IMR-90 (cell line): Measurements from ENCODE around the gene EFEMP2. TPM values are rescaled to one million over a fixed set of nuclear protein-coding genes. Genes with fewer than 3 reads are reported as not detected.

Experiments used
- ATAC-seq: fragments of 200-7000 bp; cut with Tn5 transposase; 2 replicates; pipeline ENCODE4 v1.9.1; 2020; ENCODE audit warnings: low read depth, mild to moderate bottlenecking, moderate library complexity
- BruUV-seq: library from RNA; stranded (reverse); fragments of 400-500 nt; replicated peaks from 2 replicates; lab custom pipeline; 2021; lab: Mats Ljungman, UMichigan
- CTCF ChIA-PET: fragments of 300-600 bp; formaldehyde crosslinking; extraction: SDS; loops from one replicate; lab custom pipeline; 2021; ENCODE audit warnings: antibody characterized with exemption; lab: Yijun Ruan, JAX
- POLR2A ChIA-PET: fragments of 300-600 bp; sonication (Branson Sonifier 250); formaldehyde crosslinking; loops from one replicate; lab custom pipeline; 2022; ENCODE audit warnings: antibody characterized with exemption; ENCODE audit not compliant: unreplicated experiment; lab: Charles Lee
- DNase-seq: peaks from one replicate; pipeline ENCODE4 v3.0.0; 2013
- H2AFZ ChIP-seq: replicated peaks from 2 replicates; pipeline ENCODE3; 2013; ENCODE audit warnings: low read length, mild to moderate bottlenecking; ENCODE audit not compliant: poor library complexity
- H2AK5ac ChIP-seq: 2 replicates; pipeline ENCODE4 v1.6.1; 2013; ENCODE audit warnings: low read depth, low read length, inconsistent platforms
- H2AK9ac ChIP-seq: replicated peaks from 2 replicates; pipeline ENCODE3; 2013; ENCODE audit warnings: mild to moderate bottlenecking, low read depth, low read length, moderate library complexity; ENCODE audit not compliant: poor library complexity
- H2BK120ac ChIP-seq: 2 replicates; pipeline ENCODE4 v1.6.1; 2013; ENCODE audit warnings: low read depth, low read length, inconsistent platforms
- H2BK15ac ChIP-seq: 3 replicates; pipeline ENCODE4 v1.6.1; 2013; ENCODE audit warnings: low read depth, low read length, inconsistent platforms
- H2BK20ac ChIP-seq: 2 replicates; pipeline ENCODE4 v1.6.1; 2013; ENCODE audit warnings: low read depth, mild to moderate bottlenecking, inconsistent platforms, low read length, moderate library complexity
- H2BK5ac ChIP-seq: 2 replicates; pipeline ENCODE4 v1.6.1; 2013; ENCODE audit warnings: mild to moderate bottlenecking, low read depth, low read length, inconsistent platforms; ENCODE audit not compliant: poor library complexity, severe bottlenecking
- H3K14ac ChIP-seq: replicated peaks from 2 replicates; pipeline ENCODE4 v1.6.1; 2013; ENCODE audit warnings: low read depth, low read length, inconsistent platforms
- H3K18ac ChIP-seq: 2 replicates; pipeline ENCODE4 v1.6.1; 2013; ENCODE audit warnings: low read depth, low read length, control low read depth
- H3K23ac ChIP-seq: 2 replicates; pipeline ENCODE4 v1.6.1; 2013; ENCODE audit warnings: low read depth, low read length, inconsistent platforms
- H3K27ac ChIP-seq: 2 replicates; pipeline ENCODE4 v1.5.1; 2013; ENCODE audit warnings: mild to moderate bottlenecking, control low read depth, low read length; ENCODE audit not compliant: insufficient read depth
- H3K27me3 ChIP-seq: 2 replicates; pipeline ENCODE4 v1.6.1; 2013; ENCODE audit warnings: low read length; ENCODE audit not compliant: control insufficient read depth, insufficient read depth
- H3K36me3 ChIP-seq: 2 replicates; pipeline ENCODE4 v1.6.1; 2013; ENCODE audit warnings: low read length, mixed read lengths; ENCODE audit not compliant: control insufficient read depth, insufficient read depth
- H3K4ac ChIP-seq: 2 replicates; pipeline ENCODE4 v1.6.1; 2013; ENCODE audit warnings: low read depth, low read length, inconsistent platforms
- H3K4me1 ChIP-seq: 2 replicates; pipeline ENCODE4 v1.6.1; 2013; ENCODE audit warnings: low read length, mixed read lengths; ENCODE audit not compliant: control insufficient read depth, insufficient read depth
- H3K4me2 ChIP-seq: 2 replicates; pipeline ENCODE4 v1.6.1; 2013; ENCODE audit warnings: low read depth, mild to moderate bottlenecking, control low read depth, low read length, moderate library complexity
- H3K4me3 ChIP-seq: 2 replicates; pipeline ENCODE4 v1.5.1; 2013; ENCODE audit warnings: low read depth, mild to moderate bottlenecking, control low read depth, low read length, moderate library complexity; ENCODE audit not compliant: insufficient read depth
- H3K56ac ChIP-seq: 2 replicates; pipeline ENCODE4 v1.6.1; 2013; ENCODE audit warnings: low read length, inconsistent platforms; ENCODE audit not compliant: insufficient read depth; ENCODE audit errors: extremely low read depth
- H3K79me1 ChIP-seq, 2 experiments: 2 replicates each; pipeline ENCODE4 v1.6.1; 2013; ENCODE audit warnings: low read length in 2 of 2, inconsistent platforms in 1 of 2, low read depth in 1 of 2
- H3K9ac ChIP-seq: 2 replicates; pipeline ENCODE4 v1.6.1; 2013; ENCODE audit warnings: low read depth, low read length, control low read depth
- H3K9me1 ChIP-seq: 2 replicates; pipeline ENCODE4 v1.6.1; 2013; ENCODE audit warnings: low read length, inconsistent platforms; ENCODE audit not compliant: insufficient read depth
- H3K9me3 ChIP-seq: 2 replicates; pipeline ENCODE4 v1.6.1; 2013; ENCODE audit warnings: low read length; ENCODE audit not compliant: control insufficient read depth, insufficient read depth
- H4K20me1 ChIP-seq: 2 replicates; pipeline ENCODE4 v1.6.1; 2013; ENCODE audit warnings: low read length, inconsistent platforms; ENCODE audit not compliant: insufficient read depth
- H4K5ac ChIP-seq: 2 replicates; pipeline ENCODE4 v1.6.1; 2013; ENCODE audit warnings: mild to moderate bottlenecking, low read depth, low read length, control low read depth
- H4K8ac ChIP-seq, 2 experiments: 2 replicates each; pipeline ENCODE4 v1.6.1; 2013; ENCODE audit warnings: low read depth in 2 of 2, low read length in 2 of 2, control low read depth in 1 of 2, inconsistent platforms in 1 of 2
- H4K91ac ChIP-seq: 2 replicates; pipeline ENCODE4 v1.6.1; 2013; ENCODE audit warnings: low read depth, low read length, inconsistent platforms; ENCODE audit not compliant: insufficient read depth
- BHLHE40 ChIP-seq: fragments of 150-350 bp; IDR thresholded peaks from 2 replicates; pipeline ENCODE4 v1.6.1; 2016; ENCODE audit warnings: mild to moderate bottlenecking, low read depth, low read length
- CHD1 ChIP-seq: IDR thresholded peaks from 2 replicates; pipeline ENCODE4 v1.6.1; 2012; ENCODE audit warnings: low read depth, low read length, improper control_type of control experiment
- CTCF ChIP-seq: conservative IDR thresholded peaks from 2 replicates; pipeline ENCODE4 v1.5.1; 2012; ENCODE audit warnings: mild to moderate bottlenecking, low read depth, low read length, improper control_type of control experiment
- FOS ChIP-seq: fragments of 150-350 bp; IDR thresholded peaks from 2 replicates; pipeline ENCODE4 v1.6.1; 2016; ENCODE audit warnings: low read depth, low read length
- MAFK ChIP-seq: IDR thresholded peaks from 2 replicates; pipeline ENCODE4 v1.6.1; 2012; ENCODE audit warnings: low read depth, low read length, improper control_type of control experiment
- MAZ ChIP-seq: IDR thresholded peaks from 2 replicates; pipeline ENCODE4 v1.6.1; 2012; ENCODE audit warnings: low read depth, mild to moderate bottlenecking, low read length, improper control_type of control experiment, moderate library complexity, borderline replicate concordance
- MXI1 ChIP-seq: IDR thresholded peaks from 2 replicates; pipeline ENCODE4 v1.6.1; 2012; ENCODE audit warnings: low read depth, mild to moderate bottlenecking, low read length, moderate library complexity, borderline replicate concordance
- NFE2L2 ChIP-seq: fragments of 150-350 bp; IDR thresholded peaks from 2 replicates; pipeline ENCODE4 v1.6.1; 2016; ENCODE audit warnings: low read depth, mild to moderate bottlenecking, low read length
- POLR2A ChIP-seq: IDR thresholded peaks from 2 replicates; pipeline ENCODE4 v1.6.1; 2012; ENCODE audit warnings: mild to moderate bottlenecking, low read depth, low read length
- RAD21 ChIP-seq: IDR thresholded peaks from 2 replicates; pipeline ENCODE4 v1.6.1; 2012; ENCODE audit warnings: low read length, improper control_type of control experiment
- WGBS, 2 experiments: methylation state at CpG; one replicate each; pipeline versions ENCODE4 v1.1.5 to v1.1.7; 2013; ENCODE audit warnings: missing lambda C conversion rate in 2 of 2; ENCODE audit not compliant: insufficient read length in 1 of 2; ENCODE audit errors: extremely low coverage in 2 of 2; 5-methylcytosine and 5-hydroxymethylcytosine counted together
- dilution Hi-C: fragments of 300-500 bp; cut with HindIII; formaldehyde crosslinking; loops from one replicate; pipeline ENCODE4 v1.14.3; 2018; ENCODE audit warnings: low sequenced_read_pairs; ENCODE audit not compliant: unreplicated experiment
- in situ Hi-C: fragments of 300-500 bp; cut with MboI; formaldehyde crosslinking; loops from 3 replicates; pipeline ENCODE4 v1.14.3; 2019; ENCODE audit warnings: low sequenced_read_pairs, inconsistent platforms, mixed read lengths
- intact Hi-C: fragments of 100-400 bp; cut with micrococcal nuclease; formaldehyde crosslinking; loops from 2 replicates; pipeline ENCODE4 v1.10.0; 2022
- polyA plus RNA-seq, 3 experiments: library from polyadenylated mRNA; depleted of rRNA; stranded (reverse); fragments of >200 nt; gene quantifications; 2 replicates each; pipeline ENCODE4 v1.2.3, GENCODE V29; 2012; ENCODE audit warnings: low replicate concordance in 1 of 3
- total RNA-seq: library from RNA; depleted of rRNA; stranded (reverse); fragments of >200 nt; gene quantifications from 2 replicates; pipeline ENCODE4 v1.2.3, GENCODE V29; 2012
- TF ChIP-seq, protein P1 (sequence below): fragments of 150-350 bp; IDR thresholded peaks from 2 replicates; pipeline ENCODE4 v1.6.1; 2017; ENCODE audit warnings: mild to moderate bottlenecking, antibody characterized with exemption, low read length, low read depth

EFEMP2 gene
- total and polyA plus RNA-seq, 2 of the 4 experiments (the other 2 are of a cell fraction) = 62.7 to 431 TPM

- Histone ChIP-seq H2AK9ac (peak within 1 kb of the TSS; percentile 83), H3K27me3 (no peaks in the 10 kb centered on the region), H2BK15ac (peak within 1 kb of the TSS; percentile 68; the same call in 2 of the 3 replicates), H4K91ac (peak within 1 kb of the TSS; percentile 90), H2BK20ac (peak within 1 kb of the TSS; percentile 25; the same call in 1 of the 2 replicates), H3K9ac (peak within 1 kb of the TSS; percentile 88), H3K4me3 (peak within 1 kb of the TSS; percentile 63), H4K8ac (peak within 1 kb of the TSS; percentile 64 to 80), H2AFZ (peak within 1 kb of the TSS; percentile 74), H2BK5ac (peak within 1 kb of the TSS; percentile 86), H3K18ac (peak within 1 kb of the TSS; percentile 69), H2AK5ac (peak within 1 kb of the TSS; percentile 82), H3K4me2 (peak within 1 kb of the TSS; percentile 84), H3K4ac (peak within 1 kb of the TSS; percentile 85), H3K56ac (peak within 1 kb of the TSS; percentile 80), H4K20me1 (peaks cover 60% of the 10 kb centered on the region), H2BK120ac (peak within 1 kb of the TSS; percentile 72), H3K9me1 (0 out of 2 replicates have a peak, but pooled peaks cover 4% of the 10 kb centered on the region), H3K23ac (peak within 1 kb of the TSS; percentile 88), H3K36me3 (peaks cover 39% of the 10 kb centered on the region), H3K79me1 (peaks cover 0 to 47% of the 10 kb centered on the region in 2 experiments), H3K4me1 (peaks cover 27% of the 10 kb centered on the region), H3K9me3 (no peaks in the 10 kb centered on the region), H3K14ac (peak within 1 kb of the TSS; percentile 90), H3K27ac (peak within 1 kb of the TSS; percentile 93), H4K5ac (peak within 1 kb of the TSS; percentile 75)
- BruUV-seq = TSS peak; percentile 66
- dilution Hi-C loops = no loop called here
- intact Hi-C loops = no loop called here
- CTCF ChIA-PET = interaction anchor here (1.0 to 2.0 kb wide), 5 partner anchors 21 to 31 kb away, joined by 3 to 9 read pairs (median 3); partner anchors contain the start of gene MUS81
- TF ChIP-seq POLR2A = peak; percentile 87
- TF ChIP-seq BHLHE40 = peak; percentile 90
- TF ChIP-seq MAZ = peak; percentile 89
- no peak for TF ChIP-seq MAFK
- 0 out of 2 replicates have a peak, but pooled peaks have one; percentile 30 for TF ChIP-seq CHD1
- no peak for TF ChIP-seq CTCF
- peak; percentile 11; the same call in 1 of the 2 replicates for TF ChIP-seq RAD21
- TF ChIP-seq FOS = no peak
- TF ChIP-seq NFE2L2 = no peak
- TF ChIP-seq, protein P1, sequence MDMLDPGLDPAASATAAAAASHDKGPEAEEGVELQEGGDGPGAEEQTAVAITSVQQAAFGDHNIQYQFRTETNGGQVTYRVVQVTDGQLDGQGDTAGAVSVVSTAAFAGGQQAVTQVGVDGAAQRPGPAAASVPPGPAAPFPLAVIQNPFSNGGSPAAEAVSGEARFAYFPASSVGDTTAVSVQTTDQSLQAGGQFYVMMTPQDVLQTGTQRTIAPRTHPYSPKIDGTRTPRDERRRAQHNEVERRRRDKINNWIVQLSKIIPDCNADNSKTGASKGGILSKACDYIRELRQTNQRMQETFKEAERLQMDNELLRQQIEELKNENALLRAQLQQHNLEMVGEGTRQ = peak; percentile 35; the same call in 1 of the 2 replicates
- TF ChIP-seq MXI1 = peak; percentile 81; the same call in 1 of the 2 replicates
- DNase-seq (peak; percentile 95), ATAC-seq (peak; percentile 50)
- in situ Hi-C loops = loop anchor here (5.0 kb wide), 1 partner anchor 72 kb away; the partner anchor contains the start of gene SART1
- POLR2A ChIA-PET = interaction anchor here (0.6 to 4.4 kb wide), 10 partner anchors 8 to 73 kb away, joined by 3 to 20 read pairs (median 5); partner anchors contain the start of genes FOSL1 and MUS81
- WGBS, 2 experiments = 0% methylated on average over 58 of the region's 94 CpGs; no CpG with 5 or more reads in 1 of the 2 experiments
Measured at GRCh38 chr11:65890324-65891218, 18.0 kb upstream of the EFEMP2 start, which contains the start of gene CCDC85B. CCDC85B (plus strand) TSS chr11:65890673; CDS start chr11:65890784, 111 bp downstream.
